Mesenchymal stem cell (in vitro differentiated cells and primary cell): ENCODE data around the gene USP8.

Experiments used
- DNase-seq: peaks from one replicate; pipeline ENCODE4 v3.0.0-alpha.2; 2013
- H2AFZ ChIP-seq: one replicate; pipeline ENCODE4 v1.6.1; 2013; ENCODE audit warnings: low read depth, mild to moderate bottlenecking, control low read depth, inconsistent platforms, low read length, moderate library complexity
- H2AK5ac ChIP-seq: 2 replicates; pipeline ENCODE4 v1.6.1; 2013; ENCODE audit warnings: low read length, moderate library complexity, mild to moderate bottlenecking, inconsistent platforms; ENCODE audit not compliant: severe bottlenecking
- H2BK120ac ChIP-seq: one replicate; pipeline ENCODE4 v1.6.1; 2013; ENCODE audit warnings: low read depth, mild to moderate bottlenecking, inconsistent platforms, low read length, moderate library complexity
- H2BK12ac ChIP-seq, 2 experiments: one replicate each; pipeline ENCODE4 v1.6.1; 2013; ENCODE audit warnings: inconsistent platforms in 2 of 2, low read length in 2 of 2, mild to moderate bottlenecking in 2 of 2, moderate library complexity in 2 of 2, control low read depth in 1 of 2
- H2BK15ac ChIP-seq: one replicate; pipeline ENCODE4 v1.6.1; 2013; ENCODE audit warnings: mild to moderate bottlenecking, low read depth, inconsistent platforms; ENCODE audit not compliant: poor library complexity, severe bottlenecking
- H2BK5ac ChIP-seq: 2 replicates; pipeline ENCODE4 v1.6.1; 2013; ENCODE audit warnings: low read depth, mild to moderate bottlenecking, low read length, control low read depth, inconsistent platforms; ENCODE audit not compliant: poor library complexity, severe bottlenecking
- H3K14ac ChIP-seq, 2 experiments: one replicate each; pipeline ENCODE4 v1.6.1; 2013; ENCODE audit warnings: inconsistent platforms in 2 of 2, low read length in 2 of 2, control low read depth in 1 of 2, mild to moderate bottlenecking in 1 of 2, moderate library complexity in 1 of 2
- H3K18ac ChIP-seq, 2 experiments: one replicate each; pipeline ENCODE4 v1.6.1; 2013; ENCODE audit warnings: inconsistent platforms in 2 of 2, low read length in 2 of 2, control low read depth in 1 of 2, low read depth in 1 of 2, mild to moderate bottlenecking in 1 of 2
- H3K23ac ChIP-seq, 2 experiments: one replicate each; pipeline ENCODE4 v1.6.1; 2013; ENCODE audit warnings: inconsistent platforms in 2 of 2, low read length in 2 of 2, mild to moderate bottlenecking in 2 of 2, moderate library complexity in 2 of 2, control low read depth in 1 of 2
- H3K27ac ChIP-seq: 2 replicates; pipeline ENCODE4 v1.5.1; 2013; ENCODE audit warnings: mild to moderate bottlenecking, moderate library complexity, low read length, control low read depth, inconsistent platforms; ENCODE audit not compliant: poor library complexity, severe bottlenecking
- H3K27me3 ChIP-seq, 2 experiments: 2 replicates each; pipeline versions ENCODE4 v1.6.1 to v1.7.0; 2013; ENCODE audit warnings: low read length in 2 of 2, mild to moderate bottlenecking in 2 of 2, moderate library complexity in 2 of 2, control low read depth in 1 of 2, inconsistent platforms in 1 of 2; ENCODE audit not compliant: control insufficient read depth in 1 of 2, insufficient read depth in 1 of 2
- H3K36me3 ChIP-seq, 2 experiments: 2 replicates each; pipeline versions ENCODE4 v1.6.1 to v1.7.0; 2013; ENCODE audit warnings: low read length in 2 of 2, control low read depth in 1 of 2, inconsistent platforms in 1 of 2, low read depth in 1 of 2, mild to moderate bottlenecking in 1 of 2; ENCODE audit not compliant: insufficient read depth in 2 of 2, control insufficient read depth in 1 of 2
- H3K4ac ChIP-seq, 2 experiments: one replicate each; pipeline ENCODE4 v1.6.1; 2013; ENCODE audit warnings: inconsistent platforms in 2 of 2, low read length in 2 of 2, mild to moderate bottlenecking in 2 of 2, moderate library complexity in 2 of 2, control low read depth in 1 of 2, low read depth in 1 of 2
- H3K4me1 ChIP-seq: 2 replicates; pipeline ENCODE4 v1.6.1; 2013; ENCODE audit warnings: low read depth, low read length, control low read depth; ENCODE audit not compliant: control insufficient read depth, insufficient read depth
- H3K4me2 ChIP-seq: 2 replicates; pipeline ENCODE4 v1.6.1; 2013; ENCODE audit warnings: low read length, mild to moderate bottlenecking, inconsistent platforms; ENCODE audit not compliant: poor library complexity, severe bottlenecking
- H3K4me3 ChIP-seq, 2 experiments: 2 replicates each; pipeline versions ENCODE4 v1.5.1 to v1.7.0; 2013; ENCODE audit warnings: low read length in 2 of 2, mild to moderate bottlenecking in 2 of 2, control low read depth in 1 of 2, low read depth in 1 of 2; ENCODE audit not compliant: insufficient read depth in 1 of 2
- H3K79me1 ChIP-seq: replicated peaks from 2 replicates; pipeline ENCODE4 v1.6.1; 2013; ENCODE audit warnings: mild to moderate bottlenecking, control low read depth, low read length, inconsistent platforms; ENCODE audit not compliant: poor library complexity, severe bottlenecking
- H3K9ac ChIP-seq: 2 replicates; pipeline ENCODE4 v1.7.0; 2013; ENCODE audit warnings: mild to moderate bottlenecking, low read length, moderate library complexity
- H3K9me3 ChIP-seq: 2 replicates; pipeline ENCODE4 v1.7.0; 2013; ENCODE audit warnings: mild to moderate bottlenecking, low read length; ENCODE audit not compliant: control insufficient read depth
- H4K8ac ChIP-seq: one replicate; pipeline ENCODE4 v1.6.1; 2013; ENCODE audit warnings: inconsistent platforms, mild to moderate bottlenecking, low read length, moderate library complexity
- H4K91ac ChIP-seq: one replicate; pipeline ENCODE4 v1.6.1; 2013; ENCODE audit warnings: mild to moderate bottlenecking, low read length, inconsistent platforms
- whole genome bisulfite sequencing: methylation state at CpG from one replicate; pipeline ENCODE4 v1.1.7; 2013; ENCODE audit warnings: mixed read lengths; 5-methylcytosine and 5-hydroxymethylcytosine counted together

USP8 gene

GRCh38 chr15:50426428-50426827, 2.2 kb downstream of the USP8 start:
- Histone ChIP-seq H3K79me1 (no peaks in the 10 kb centered on the region), H3K27me3 (no peaks in the 10 kb centered on the region), H2AK5ac (no peak overlapping the region), H3K18ac (no peak overlapping the region), H3K4ac (no peak overlapping the region), H3K14ac (no peak overlapping the region), H2BK120ac (no peak overlapping the region), H4K8ac (no peak overlapping the region), H3K9ac (no peak overlapping the region), H3K23ac (no peak overlapping the region), H3K4me3 (peak overlapping the region in 1 of 2 experiments; percentile 16), H2BK15ac (no peak overlapping the region), H2AFZ (no peak overlapping the region), H3K36me3 (peaks cover 3 to 12% of the 10 kb centered on the region in 2 experiments), H4K91ac (no peak overlapping the region), H2BK12ac (no peak overlapping the region), H3K9me3 (no peaks in the 10 kb centered on the region), H3K27ac (no peak overlapping the region), H3K4me2 (no peak overlapping the region), H3K4me1 (peaks cover 7% of the 10 kb centered on the region), H2BK5ac (no peak overlapping the region)
- 97% methylated on average over 8 of the region's 9 CpGs for WGBS
- no peak for DNase-seq

GRCh38 chr15:50431204-50431603, 7.0 kb downstream of the USP8 start:
- H3K4me3 ChIP-seq = no peak overlapping the region
- H3K27me3 ChIP-seq = no peaks in the 10 kb centered on the region
- peaks cover 1% of the 10 kb centered on the region for H3K4me1 ChIP-seq
- no peak overlapping the region for H3K18ac ChIP-seq
- no peak overlapping the region for H4K8ac ChIP-seq
- no peak overlapping the region for H2BK120ac ChIP-seq
- no peak overlapping the region for H3K14ac ChIP-seq
- no peak for DNase-seq
- H3K9ac ChIP-seq = no peak overlapping the region
- no CpG with 5 or more reads among the region's 1 CpG for WGBS
- H2BK5ac ChIP-seq = no peak overlapping the region
- H3K23ac ChIP-seq = no peak overlapping the region
- H3K4ac ChIP-seq = no peak overlapping the region
- no peak overlapping the region for H2BK12ac ChIP-seq
- peaks cover 1% of the 10 kb centered on the region for H3K79me1 ChIP-seq
- no peak overlapping the region for H2BK15ac ChIP-seq
- no peak overlapping the region for H3K4me2 ChIP-seq
- H3K9me3 ChIP-seq = no peaks in the 10 kb centered on the region
- no peak overlapping the region for H2AK5ac ChIP-seq
- H4K91ac ChIP-seq = no peak overlapping the region
- H3K36me3 ChIP-seq = peaks cover 3 to 24% of the 10 kb centered on the region in 2 experiments
- no peak overlapping the region for H3K27ac ChIP-seq
- no peak overlapping the region for H2AFZ ChIP-seq

GRCh38 chr15:50432230-50432629, 8.0 kb downstream of the USP8 start:
- H3K4me1 ChIP-seq = peaks cover 1% of the 10 kb centered on the region
- no peak overlapping the region for H2AK5ac ChIP-seq
- H3K18ac ChIP-seq = no peak overlapping the region
- H2AFZ ChIP-seq = no peak overlapping the region
- H3K9ac ChIP-seq = no peak overlapping the region
- H4K91ac ChIP-seq = no peak overlapping the region
- no peak overlapping the region for H3K4ac ChIP-seq
- H4K8ac ChIP-seq = no peak overlapping the region
- 79% methylated on average over 2 of the region's 2 CpGs for WGBS
- no peak overlapping the region for H3K4me3 ChIP-seq
- no peak overlapping the region for H3K4me2 ChIP-seq
- peaks cover 1% of the 10 kb centered on the region for H3K79me1 ChIP-seq
- no peak overlapping the region for H2BK120ac ChIP-seq
- no peak overlapping the region for H2BK15ac ChIP-seq
- H3K14ac ChIP-seq = no peak overlapping the region
- H3K27ac ChIP-seq = no peak overlapping the region
- no peaks in the 10 kb centered on the region for H3K9me3 ChIP-seq
- H2BK5ac ChIP-seq = no peak overlapping the region
- H3K23ac ChIP-seq = no peak overlapping the region
- no peaks in the 10 kb centered on the region for H3K27me3 ChIP-seq
- no peak for DNase-seq
- no peak overlapping the region for H2BK12ac ChIP-seq
- H3K36me3 ChIP-seq = peaks cover 0 to 19% of the 10 kb centered on the region in 2 experiments

- Histone ChIP-seq H2BK5ac (no peak overlapping the region), H3K23ac (no peak overlapping the region), H2BK12ac (no peak overlapping the region), H4K8ac (no peak overlapping the region), H3K4ac (no peak overlapping the region), H3K36me3 (peaks cover 10 to 27% of the 10 kb centered on the region in 2 experiments), H3K27me3 (no peaks in the 10 kb centered on the region), H2AFZ (no peak overlapping the region), H3K9me3 (no peaks in the 10 kb centered on the region), H3K79me1 (peaks cover 5% of the 10 kb centered on the region), H3K18ac (no peak overlapping the region), H3K27ac (no peak overlapping the region), H3K9ac (no peak overlapping the region), H3K4me3 (no peak overlapping the region), H2BK15ac (no peak overlapping the region), H4K91ac (no peak overlapping the region), H3K4me1 (no peaks in the 10 kb centered on the region), H3K14ac (no peak overlapping the region), H2BK120ac (no peak overlapping the region), H3K4me2 (no peak overlapping the region), H2AK5ac (no peak overlapping the region)
- 95% methylated on average over 2 of the region's 2 CpGs for WGBS
- no peak for DNase-seq
These were observed 11.6 kb downstream of the USP8 start for GRCh38 chr15:50435772-50436171.
